SK-N-SH treated with all-trans-retinoic acid at 6 μM for 48 hours (cell line): ENCODE results near the gene GUK1.

Experiments
- GLIS3 ChIP-seq: fragments of 250-450 bp; sonication (Bioruptor Pico); IDR thresholded peaks from 2 replicates; pipeline ENCODE4 v1.5.0; 2020; ENCODE audit warnings: mild to moderate bottlenecking, moderate library complexity
- PPARA ChIP-seq: fragments of 250-450 bp; sonication (Bioruptor Pico); IDR thresholded peaks from 2 replicates; pipeline ENCODE4 v1.5.0; 2020; ENCODE audit warnings: mild to moderate bottlenecking, borderline replicate concordance

GRCh38 chr1:228102791-228103620, 37.1 kb upstream of the GUK1 start, which contains the start of gene C1orf35:
- TF ChIP-seq GLIS3 (CRISPR knock-in tag): no peak
- no peak for TF ChIP-seq PPARA
